AG04450 (cell line): ENCODE data around the gene CFTR. TPM values are rescaled to one million over a fixed set of nuclear protein-coding genes. Genes with fewer than 3 reads are reported as not detected.

Experiments used
- CTCF ChIA-PET: fragments of 300-600, 350-600 bp; formaldehyde crosslinking; extraction: SDS; loops from one replicate; lab custom pipeline; 2022; ENCODE audit warnings: antibody characterized with exemption, inconsistent platforms; lab: Charles Lee
- POLR2A ChIA-PET: fragments of 350-600 bp; formaldehyde crosslinking; extraction: SDS; loops from one replicate; lab custom pipeline; 2021; ENCODE audit warnings: antibody characterized with exemption, inconsistent platforms; lab: Yijun Ruan, JAX
- DNase-seq: peaks from one replicate; pipeline ENCODE4 v3.0.0-alpha.2; 2011; ENCODE audit warnings: low read depth, low spot score
- H3K27ac ChIP-seq: one replicate; pipeline ENCODE4 v1.5.1; 2012; ENCODE audit warnings: low read depth, low read length, control low read depth
- H3K27me3 ChIP-seq: one replicate; pipeline ENCODE4 v1.6.0; 2012; ENCODE audit warnings: low read length; ENCODE audit not compliant: control insufficient read depth, insufficient read depth
- H3K4me3 ChIP-seq: 2 replicates; pipeline ENCODE4 v1.5.1; 2011; ENCODE audit warnings: mild to moderate bottlenecking, low read depth, low read length, control low read depth
- H3K9me3 ChIP-seq: 2 replicates; pipeline ENCODE4 v1.5.1; 2012; ENCODE audit warnings: low read length; ENCODE audit not compliant: control insufficient read depth, insufficient read depth
- CTCF ChIP-seq: IDR thresholded peaks from 2 replicates; pipeline ENCODE4 v1.5.1; 2011; ENCODE audit warnings: low read depth, low read length, control low read depth, inconsistent platforms
- polyA plus RNA-seq: library from polyadenylated mRNA; depleted of rRNA; stranded (reverse); fragments of >200 nt; gene quantifications from 2 replicates; pipeline ENCODE4 v1.2.3, GENCODE V29; 2011

Gene CFTR
- polyA plus RNA-seq, 1 experiment = 0.37 TPM

- ChIA-PET POLR2A (no interaction called here), CTCF (interaction anchor here (0.7 kb wide), 1 partner anchor 233 kb away, joined by 3 read pairs; no protein-coding TSS in a partner anchor)
- H3K4me3 ChIP-seq = no peak overlapping the region
- no peak for DNase-seq
- no peak for TF ChIP-seq CTCF
- no peaks in the 10 kb centered on the region for H3K9me3 ChIP-seq
- H3K27me3 ChIP-seq = no peaks in the 10 kb centered on the region
- H3K27ac ChIP-seq = no peak overlapping the region
Measured at GRCh38 chr7:117692338-117692737, 212.5 kb downstream of the CFTR start.

- no peak for DNase-seq
- Histone ChIP-seq H3K27ac (no peak overlapping the region), H3K4me3 (no peak overlapping the region), H3K27me3 (no peaks in the 10 kb centered on the region), H3K9me3 (no peaks in the 10 kb centered on the region)
- TF ChIP-seq CTCF = no peak
- ChIA-PET POLR2A (no interaction called here), CTCF (no interaction called here)
Measured at GRCh38 chr7:117698018-117698417, 218.2 kb downstream of the CFTR start.

- CTCF ChIA-PET = interaction anchor here (1.0 to 1.4 kb wide), 2 partner anchors 12 to 245 kb away, joined by 3 to 4 read pairs; no protein-coding TSS in a partner anchor
- POLR2A ChIA-PET = no interaction called here
- H3K27ac ChIP-seq = no peak overlapping the region
Measured at GRCh38 chr7:117704063-117704462, 224.2 kb downstream of the CFTR start.

DNA sequence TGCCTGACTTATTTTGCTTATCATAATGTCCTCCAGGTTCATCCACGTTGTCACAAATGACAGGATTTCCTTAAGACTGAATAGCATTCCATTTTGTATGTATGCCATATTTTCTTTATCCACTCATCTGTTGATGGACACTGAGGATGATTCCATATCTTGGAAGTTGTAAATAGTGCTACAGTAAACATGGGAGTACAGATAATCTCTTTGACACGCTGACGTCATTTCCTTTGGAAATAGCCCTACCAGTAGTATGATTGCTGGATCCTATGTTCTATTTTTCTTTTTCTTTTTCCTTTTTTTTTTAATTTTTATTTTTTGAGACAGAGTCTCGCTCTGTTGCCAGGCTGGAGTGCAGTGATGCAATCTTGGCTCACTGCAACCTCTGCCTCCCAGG, 225.8 kb downstream of the CFTR start:
- H3K4me3 ChIP-seq = no peak overlapping the region
- no peak overlapping the region for H3K27ac ChIP-seq
- DNase-seq = no peak
- H3K9me3 ChIP-seq = no peaks in the 10 kb centered on the region
- no peaks in the 10 kb centered on the region for H3K27me3 ChIP-seq
- no peak for TF ChIP-seq CTCF
- CTCF ChIA-PET = interaction anchor here (1.1 kb wide), 1 partner anchor 247 kb away, joined by 3 read pairs; no protein-coding TSS in a partner anchor
- POLR2A ChIA-PET = no interaction called here

More at GRCh38 chr7:117704063-117704462, 224.2 kb downstream of the CFTR start:
- Histone ChIP-seq H3K9me3 (no peaks in the 10 kb centered on the region), H3K27me3 (no peaks in the 10 kb centered on the region), H3K4me3 (no peak overlapping the region)
- no peak for TF ChIP-seq CTCF
- DNase-seq = no peak

GRCh38 chr7:117706210-117706609, 226.4 kb downstream of the CFTR start:
- Histone ChIP-seq H3K27ac (no peak overlapping the region), H3K4me3 (no peak overlapping the region), H3K27me3 (no peaks in the 10 kb centered on the region), H3K9me3 (no peaks in the 10 kb centered on the region)
- no peak for DNase-seq
- TF ChIP-seq CTCF = no peak
- ChIA-PET POLR2A (no interaction called here), CTCF (interaction anchor here (0.9 to 1.1 kb wide), 2 partner anchors 10 to 247 kb away, joined by 3 read pairs; no protein-coding TSS in a partner anchor)
